Activated CD4-positive, alpha-beta T cell treated with anti-CD3 and anti-CD28 coated beads for 48 hours (primary cell): ENCODE results near the gene EXOSC10.
"Not testable (repeated sequence)": the region's sequence is repeated elsewhere in the genome, so short reads cannot be mapped to it uniquely, and the experiment has no call there.

Experiments used
- DNase-seq: peaks from one replicate; pipeline ENCODE4 v3.0.0-alpha.2; 2020

Gene EXOSC10

GRCh38 chr1:11109047-11109760 is 9.5 kb upstream of the EXOSC10 start:
- DNase-seq: no peak

- DNase-seq: no peak
Observed at GRCh38 chr1:11107599-11107998, 7.9 kb upstream of the EXOSC10 start.

GRCh38 chr1:11105586-11105985 is 5.9 kb upstream of the EXOSC10 start:
- no peak for DNase-seq

- no peak for DNase-seq
Observed at GRCh38 chr1:11101347-11101746, 1.7 kb upstream of the EXOSC10 start.

DNA sequence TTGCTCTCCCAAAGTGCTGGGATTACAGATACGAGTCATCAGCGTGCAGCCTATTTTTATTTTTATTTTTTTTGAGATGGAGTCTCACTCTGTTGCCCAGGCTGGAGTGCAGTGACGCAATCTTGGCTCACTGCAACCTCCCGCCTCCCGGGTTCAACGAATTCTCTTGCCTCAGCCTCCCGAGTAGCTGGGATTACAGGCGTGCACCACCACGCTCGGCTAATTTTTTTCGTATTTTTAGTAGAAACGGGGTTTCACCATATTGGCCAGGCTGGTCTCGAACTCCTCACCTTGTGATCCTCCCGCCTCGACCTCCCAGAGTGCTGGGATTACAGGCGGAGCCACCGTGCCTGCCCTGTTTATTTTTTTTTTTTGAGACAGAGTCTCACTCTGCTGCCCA is 1.1 kb upstream of the EXOSC10 start:
- DNase-seq: not testable (repeated sequence)

DNA sequence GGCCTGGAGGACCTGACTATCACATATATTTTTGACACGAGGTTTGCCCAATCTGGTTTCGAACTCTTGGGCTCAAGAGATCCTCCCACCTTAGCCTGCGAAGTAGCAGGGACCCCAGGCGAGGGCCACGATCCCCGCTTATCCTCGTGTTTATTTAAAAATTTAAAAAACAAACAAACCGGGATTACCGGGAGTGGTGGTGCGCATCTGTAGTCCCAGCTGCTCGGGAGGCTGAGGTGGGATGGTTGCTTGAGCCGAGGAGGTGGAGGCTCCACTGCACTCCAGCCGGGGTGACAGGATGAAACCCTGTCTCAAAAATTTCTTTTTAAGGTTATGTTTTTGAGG is 452 bp upstream of the EXOSC10 start:
- DNase-seq: no peak

- DNase-seq: no peak
Observed at GRCh38 chr1:11098931-11099309, 749 bp downstream of the EXOSC10 start.

- not testable (repeated sequence) for DNase-seq
Observed at GRCh38 chr1:11083784-11084183, 15.9 kb downstream of the EXOSC10 start.

GRCh38 chr1:11080931-11081330 is 18.7 kb downstream of the EXOSC10 start:
- DNase-seq: no peak

DNA sequence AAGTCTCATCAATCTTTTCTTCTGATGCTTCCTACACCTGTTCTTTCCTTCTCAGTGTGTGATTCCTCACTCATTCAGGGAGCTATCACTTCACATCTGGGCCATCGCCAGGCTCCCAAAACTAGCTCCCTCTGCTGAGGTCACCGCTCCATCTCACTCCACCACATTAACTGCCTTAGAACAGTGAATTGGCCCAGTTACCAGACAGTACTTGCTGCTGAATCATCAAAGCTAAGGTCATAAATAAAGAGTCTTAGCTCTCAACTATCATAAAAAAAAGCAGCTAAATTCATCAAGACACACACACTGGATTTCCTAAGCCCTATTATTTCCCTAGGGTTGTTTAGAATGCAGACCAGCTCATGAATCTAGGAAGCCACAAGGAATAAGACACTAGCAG is 21.0 kb downstream of the EXOSC10 start:
- DNase-seq: no peak

DNA sequence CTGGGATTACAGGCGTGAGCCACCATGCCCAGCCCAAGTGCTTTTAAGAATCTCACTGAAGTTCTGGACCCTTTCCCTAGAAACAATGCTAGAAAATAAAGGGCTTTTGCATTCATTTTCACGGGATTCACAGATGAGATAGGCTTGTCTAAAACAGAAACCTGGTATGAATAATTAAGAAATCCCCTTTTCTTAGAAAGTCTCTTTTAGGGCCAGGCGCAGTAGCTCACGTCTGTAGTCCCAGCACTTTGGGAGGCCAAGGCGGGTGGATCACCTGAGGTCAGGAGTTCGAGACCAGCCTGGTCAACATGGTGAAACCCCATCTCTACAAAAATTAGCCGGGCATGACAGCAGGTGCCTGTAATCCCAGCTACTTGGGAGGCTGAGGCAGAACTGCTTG is 26.3 kb downstream of the EXOSC10 start:
- not testable (repeated sequence) for DNase-seq

DNA sequence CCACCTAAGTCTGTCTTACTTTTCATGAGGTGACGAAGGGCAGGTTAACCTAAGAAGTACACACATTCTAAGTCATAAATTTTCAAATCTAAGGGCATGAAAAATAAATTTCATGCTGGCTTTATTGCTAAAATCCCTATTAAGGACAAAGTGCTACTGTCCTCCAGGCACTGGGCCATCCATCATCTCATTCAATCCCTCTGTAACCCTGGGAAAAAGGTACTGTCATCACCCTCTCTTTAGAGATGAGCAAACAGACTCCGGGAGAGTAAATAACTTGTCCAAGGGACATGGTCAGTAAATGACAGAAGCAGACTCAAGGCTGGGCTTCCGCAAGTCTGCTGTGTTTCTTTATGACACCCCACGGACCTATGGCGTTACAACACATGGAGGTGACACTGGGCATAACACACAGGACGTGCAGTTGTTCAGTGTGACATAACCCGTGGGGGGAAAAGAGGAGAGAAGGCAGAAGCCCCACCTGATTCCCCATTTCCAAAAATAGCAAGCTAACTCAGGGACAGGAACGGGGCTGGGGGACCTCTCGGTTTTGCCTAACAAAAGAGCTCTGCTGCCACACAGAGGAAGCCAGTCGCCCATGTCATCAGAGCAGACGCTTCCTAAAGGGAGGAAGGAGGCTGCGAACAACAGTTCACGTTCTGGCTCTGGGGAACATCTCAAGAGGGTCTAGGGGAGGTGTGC is 27.3 kb downstream of the EXOSC10 start:
- no peak for DNase-seq

DNA sequence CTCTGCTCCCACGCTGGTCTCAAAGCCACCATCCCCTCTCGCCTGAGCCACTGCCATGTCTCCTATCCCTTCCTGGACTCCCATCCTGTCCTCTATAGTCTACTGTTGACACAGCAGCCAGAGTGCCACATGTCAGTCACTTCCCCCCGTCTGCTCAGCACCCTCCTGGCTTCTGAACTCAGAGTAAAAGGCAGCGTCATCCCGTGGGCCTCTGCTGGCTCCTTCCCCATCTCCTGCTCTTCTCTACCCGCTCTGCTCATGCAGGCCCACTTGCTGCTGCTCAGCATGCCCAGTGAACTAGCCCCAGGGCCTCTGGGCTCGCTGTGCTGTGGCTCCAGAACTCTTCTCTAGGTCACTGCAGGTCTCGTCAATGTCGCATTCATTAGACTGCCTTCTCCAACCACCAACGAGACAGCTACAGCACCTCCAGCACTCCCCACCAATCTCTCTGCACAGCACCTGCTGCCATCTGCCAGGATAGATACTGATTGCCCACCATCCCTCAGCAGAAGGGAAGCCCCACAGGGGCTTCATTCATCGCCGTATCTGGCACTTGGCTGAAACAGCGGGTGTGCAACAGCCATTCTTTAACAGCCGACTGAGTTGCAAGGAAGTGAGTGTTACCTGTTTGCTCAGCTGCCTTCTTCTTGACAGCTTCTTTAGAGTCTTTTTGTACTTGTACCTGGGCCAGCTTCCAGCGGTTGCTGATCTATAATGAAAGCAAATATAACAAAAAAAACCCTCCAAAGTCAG is 28.0 kb downstream of the EXOSC10 start:
- DNase-seq: peak; percentile 1

- DNase-seq: peak; percentile 0
Observed at GRCh38 chr1:11070876-11071275, 28.8 kb downstream of the EXOSC10 start.

DNA sequence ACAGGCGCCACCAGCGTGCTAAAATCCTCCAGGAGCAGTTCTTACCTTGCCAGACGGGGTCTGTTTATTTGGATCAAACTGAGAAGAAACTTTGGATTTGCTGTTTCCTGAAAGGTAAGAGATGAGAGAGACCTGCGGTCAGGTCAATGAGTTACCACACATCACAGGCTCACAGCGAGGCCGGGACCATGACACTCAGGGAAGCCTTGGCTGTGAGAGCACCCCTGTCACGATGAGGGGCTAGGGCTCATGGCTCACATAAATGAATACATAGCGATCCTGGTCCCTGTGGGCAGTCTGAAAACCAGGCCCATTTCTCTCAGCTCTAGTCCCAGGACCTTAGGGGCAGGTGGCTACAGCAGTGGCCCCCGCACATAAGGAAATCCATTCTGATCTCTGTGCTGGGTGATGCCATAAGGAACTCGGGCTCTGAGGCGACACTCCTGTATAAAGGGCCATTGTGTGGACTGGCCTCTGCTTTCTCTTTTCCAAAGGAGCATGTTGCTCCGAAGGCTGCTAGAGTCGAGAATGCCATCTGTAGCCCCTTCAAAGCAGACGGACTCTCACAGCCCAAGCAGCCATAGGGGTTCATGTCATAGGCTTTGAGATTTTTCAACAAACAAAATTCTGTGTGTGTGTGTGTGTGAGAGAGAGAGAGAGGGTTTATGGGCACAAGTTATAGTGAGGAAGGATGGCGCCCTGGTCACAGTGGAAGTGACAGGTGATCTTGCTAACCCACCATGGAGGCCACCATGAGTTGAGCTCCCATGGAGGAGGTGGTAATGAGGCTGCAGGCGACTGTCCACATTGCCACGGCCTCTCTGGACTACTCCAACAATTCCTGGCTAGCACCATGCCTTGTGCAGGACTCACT is 30.8 kb downstream of the EXOSC10 start:
- DNase-seq: peak; percentile 1

GRCh38 chr1:11067716-11068599 is 31.7 kb downstream of the EXOSC10 start:
- peak; percentile 1 for DNase-seq

DNA sequence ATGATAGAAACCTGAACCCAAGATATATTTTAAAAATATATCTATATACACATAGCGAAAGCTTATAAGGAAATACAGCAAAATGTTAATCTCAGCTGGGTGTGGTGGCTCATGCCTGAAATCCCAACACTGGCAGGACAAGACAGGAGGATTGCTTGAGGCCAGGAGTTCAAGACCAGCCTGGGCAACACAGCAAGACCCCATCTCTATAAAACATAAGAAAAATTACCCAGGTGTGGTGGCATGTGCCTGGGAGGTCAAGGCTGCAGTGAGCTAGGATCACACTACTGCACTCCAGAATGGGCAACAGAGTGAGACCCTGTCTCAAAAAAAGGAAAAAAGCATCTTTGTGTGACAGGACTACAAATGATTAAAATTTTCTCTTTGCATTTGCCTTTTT is 33.9 kb downstream of the EXOSC10 start:
- DNase-seq: no peak

GRCh38 chr1:11064942-11065341 is 34.7 kb downstream of the EXOSC10 start:
- no peak for DNase-seq

GRCh38 chr1:11063937-11064537 is 35.6 kb downstream of the EXOSC10 start:
- DNase-seq: not testable (repeated sequence)

- DNase-seq: peak; percentile 43
Observed at GRCh38 chr1:11062965-11063401, 36.7 kb downstream of the EXOSC10 start.

GRCh38 chr1:11061652-11062365 is 37.9 kb downstream of the EXOSC10 start:
- no peak for DNase-seq
